ENCODE results near the gene CHAF1B.
"Not testable (repeated sequence)": the region's sequence is repeated elsewhere in the genome, so short reads cannot be mapped to it uniquely, and the experiment has no call there.

Gene CHAF1B

GRCh38 chr21:36385233-36386030, at the start of gene CHAF1B:
CHAF1B (plus strand) TSS chr21:36385392; CDS start chr21:36386137, 745 bp downstream.
- peak in 1 of 2 experiments; percentile 46 for DNase-seq

GRCh38 chr21:36337099-36337509, 48.1 kb upstream of the CHAF1B start:
- no peak for DNase-seq

- no peak for DNase-seq
These were observed 46.2 kb upstream of the CHAF1B start for GRCh38 chr21:36338975-36339374.

- DNase-seq, result not testable (repeated sequence)
These were observed 42.6 kb upstream of the CHAF1B start for GRCh38 chr21:36342581-36342980.

- DNase-seq, result no peak
These were observed 40.3 kb upstream of the CHAF1B start for GRCh38 chr21:36344931-36345330.

GRCh38 chr21:36347278-36347961, 37.8 kb upstream of the CHAF1B start:
- no peak for DNase-seq

- no peak for DNase-seq
These were observed 37.2 kb upstream of the CHAF1B start for GRCh38 chr21:36347962-36348328.

- DNase-seq, result no peak
These were observed 35.9 kb upstream of the CHAF1B start for GRCh38 chr21:36349315-36349714.

- no peak for DNase-seq
These were observed 34.8 kb upstream of the CHAF1B start for GRCh38 chr21:36350282-36350910.

GRCh38 chr21:36354918-36355680, 30.1 kb upstream of the CHAF1B start:
- no peak for DNase-seq

- DNase-seq, result no peak
These were observed 29.3 kb upstream of the CHAF1B start for GRCh38 chr21:36355868-36356267.

GRCh38 chr21:36359185-36359584, 26.0 kb upstream of the CHAF1B start:
- DNase-seq, result no peak

- no peak for DNase-seq
These were observed 16.0 kb upstream of the CHAF1B start for GRCh38 chr21:36369064-36369685.

- DNase-seq, result no peak
These were observed 9.2 kb upstream of the CHAF1B start for GRCh38 chr21:36375994-36376393.

- no peak for DNase-seq
These were observed 7.8 kb upstream of the CHAF1B start for GRCh38 chr21:36377391-36377842.

- DNase-seq, result no peak
These were observed 5.9 kb upstream of the CHAF1B start for GRCh38 chr21:36379251-36379650.

GRCh38 chr21:36381841-36382589, 3.2 kb upstream of the CHAF1B start:
- DNase-seq, result no peak

GRCh38 chr21:36382722-36383121, 2.5 kb upstream of the CHAF1B start:
- DNase-seq, result not testable (repeated sequence)

GRCh38 chr21:36384885-36385232, 333 bp upstream of the CHAF1B start:
- no peak for DNase-seq

- no peak for DNase-seq
These were observed 945 bp downstream of the CHAF1B start for GRCh38 chr21:36386031-36386642.

GRCh38 chr21:36388096-36388495, 2.9 kb downstream of the CHAF1B start:
- no peak for DNase-seq
